GM13977 (cell line): Measurements from ENCODE around the gene LARP1B.
"Not testable (repeated sequence)": the region's sequence is repeated elsewhere in the genome, so short reads cannot be mapped to it uniquely, and the experiment has no call there.

Source experiments
- DNase-seq: peaks from one replicate; pipeline ENCODE4 v3.0.0; 2012; ENCODE audit warnings: low spot score
- in situ Hi-C: fragments of 300-500 bp; cut with MboI; formaldehyde crosslinking; loops from one replicate; pipeline ENCODE4 v1.12.0; 2022; ENCODE audit warnings: low sequenced_read_pairs, low pct_unique_long_range_greater_than_20kb, mixed read lengths, inconsistent platforms; ENCODE audit not compliant: unreplicated experiment
- TF ChIP-seq, protein P1 (sequence below): IDR thresholded peaks from 2 replicates; pipeline ENCODE4 v1.5.1; 2012; ENCODE audit warnings: mild to moderate bottlenecking, control low read depth; ENCODE audit not compliant: insufficient read depth; ENCODE audit errors: extremely low read depth, missing control alignments

The LARP1B gene

GRCh38 chr4:128249787-128250668 lies 188.9 kb downstream of the LARP1B start:
- in situ Hi-C loops: no loop called here
- TF ChIP-seq, protein P1, sequence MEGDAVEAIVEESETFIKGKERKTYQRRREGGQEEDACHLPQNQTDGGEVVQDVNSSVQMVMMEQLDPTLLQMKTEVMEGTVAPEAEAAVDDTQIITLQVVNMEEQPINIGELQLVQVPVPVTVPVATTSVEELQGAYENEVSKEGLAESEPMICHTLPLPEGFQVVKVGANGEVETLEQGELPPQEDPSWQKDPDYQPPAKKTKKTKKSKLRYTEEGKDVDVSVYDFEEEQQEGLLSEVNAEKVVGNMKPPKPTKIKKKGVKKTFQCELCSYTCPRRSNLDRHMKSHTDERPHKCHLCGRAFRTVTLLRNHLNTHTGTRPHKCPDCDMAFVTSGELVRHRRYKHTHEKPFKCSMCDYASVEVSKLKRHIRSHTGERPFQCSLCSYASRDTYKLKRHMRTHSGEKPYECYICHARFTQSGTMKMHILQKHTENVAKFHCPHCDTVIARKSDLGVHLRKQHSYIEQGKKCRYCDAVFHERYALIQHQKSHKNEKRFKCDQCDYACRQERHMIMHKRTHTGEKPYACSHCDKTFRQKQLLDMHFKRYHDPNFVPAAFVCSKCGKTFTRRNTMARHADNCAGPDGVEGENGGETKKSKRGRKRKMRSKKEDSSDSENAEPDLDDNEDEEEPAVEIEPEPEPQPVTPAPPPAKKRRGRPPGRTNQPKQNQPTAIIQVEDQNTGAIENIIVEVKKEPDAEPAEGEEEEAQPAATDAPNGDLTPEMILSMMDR: no peak
- DNase-seq: no peak

- TF ChIP-seq, protein P1: no peak
- in situ Hi-C loops: no loop called here
These were observed 194.8 kb downstream of the LARP1B start for GRCh38 chr4:128255906-128256305.

DNA sequence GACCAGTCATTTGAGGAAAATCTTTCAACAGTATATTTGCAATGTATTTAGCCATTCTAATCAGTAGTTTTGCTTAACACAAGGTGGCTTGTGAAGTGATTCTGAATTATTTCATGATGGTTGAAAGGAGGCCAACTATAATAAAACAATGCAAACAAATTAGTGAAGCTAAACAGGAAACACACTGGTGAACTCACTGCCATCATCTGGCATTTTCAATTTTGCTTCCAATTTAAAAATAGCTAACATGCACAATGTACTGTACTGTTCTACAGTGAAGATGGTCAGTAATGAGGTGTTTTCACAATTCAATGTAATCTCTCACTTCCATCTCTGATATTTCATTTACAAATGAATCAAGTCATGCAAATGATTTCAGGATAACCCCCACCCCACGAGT lies 195.4 kb downstream of the LARP1B start:
- no peak for DNase-seq
- in situ Hi-C loops: no loop called here

More at GRCh38 chr4:128255906-128256305, 194.8 kb downstream of the LARP1B start:
- no peak for DNase-seq

GRCh38 chr4:128258166-128258565 lies 197.1 kb downstream of the LARP1B start:
- DNase-seq, in situ Hi-C loops: not testable (repeated sequence)

More for the DNA sequence above, 195.4 kb downstream of the LARP1B start:
- TF ChIP-seq, protein P1: no peak

DNA sequence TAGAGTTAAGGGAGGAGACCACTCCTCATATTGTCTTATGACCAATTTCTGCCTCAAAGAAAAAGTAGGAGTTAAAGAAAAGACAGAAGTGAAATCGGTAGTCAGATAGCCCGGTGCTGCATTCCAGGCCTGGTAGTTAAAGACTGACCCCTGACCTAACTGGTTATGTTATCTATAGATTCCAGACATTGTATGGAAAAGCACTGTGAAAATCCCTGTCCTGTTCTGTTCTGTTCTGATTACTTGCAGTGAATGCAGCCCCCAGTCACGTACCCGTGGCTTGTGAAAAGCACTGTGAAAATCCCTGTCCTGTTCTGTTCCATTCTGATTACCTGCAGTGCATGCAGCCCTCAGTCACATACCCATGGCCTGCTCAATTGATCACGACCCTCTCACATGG lies 198.8 kb downstream of the LARP1B start:
- in situ Hi-C loops, DNase-seq: not testable (repeated sequence)
